ENCODE measurements around the gene HCN1. TPM values are rescaled to one million over a fixed set of nuclear protein-coding genes. Genes with fewer than 3 reads are reported as not detected.

Gene HCN1
- total and polyA plus RNA-seq, 2 of the 4 experiments (the other 2 are of a cell fraction) = not detected

- Histone ChIP-seq H3K4me3 (ENCODE audit: insufficient read depth, low read depth, low read length) (no peak overlapping the region), H3K27ac (ENCODE audit: insufficient read depth, low read length) (no peak overlapping the region), H2AK5ac (ENCODE audit: low read depth, low read length) (no peak overlapping the region), H4K5ac (ENCODE audit: low read depth, low read length) (no peak overlapping the region), H3K4me2 (ENCODE audit: low read depth, low read length) (no peak overlapping the region), H2AK9ac (replicated peaks; ENCODE audit: low read depth, low read length, poor library complexity) (no peak overlapping the region), H2BK5ac (ENCODE audit: low read depth, low read length, poor library complexity, severe bottlenecking) (no peak overlapping the region), H2BK15ac (ENCODE audit: low read depth, low read length) (no peak overlapping the region), H4K91ac (ENCODE audit: insufficient read depth, low read depth, low read length) (no peak overlapping the region), H3K27me3 (ENCODE audit: control insufficient read depth, insufficient read depth, low read length) (no peaks in the 10 kb centered on the region), H3K18ac (ENCODE audit: low read depth, low read length) (no peak overlapping the region), H3K9me1 (ENCODE audit: insufficient read depth, low read length) (no peaks in the 10 kb centered on the region), H2BK20ac (ENCODE audit: low read depth, low read length) (no peak overlapping the region), H3K4ac (ENCODE audit: low read depth, low read length) (no peak overlapping the region), H4K8ac (ENCODE audit: low read depth in 2 of 2, low read length in 2 of 2) (no peak overlapping the region), H3K9ac (ENCODE audit: low read depth, low read length) (no peak overlapping the region), H3K79me1 (ENCODE audit: low read depth in 1 of 2, low read length in 2 of 2) (no peaks in the 10 kb centered on the region), H3K36me3 (ENCODE audit: control insufficient read depth, insufficient read depth, low read length) (no peaks in the 10 kb centered on the region), H3K4me1 (ENCODE audit: control insufficient read depth, insufficient read depth, low read length) (no peaks in the 10 kb centered on the region), H3K14ac (replicated peaks; ENCODE audit: low read depth, low read length) (no peak overlapping the region), H3K9me3 (ENCODE audit: control insufficient read depth, insufficient read depth, low read length) (0 out of 2 replicates have a peak, but pooled peaks cover 2% of the 10 kb centered on the region), H3K56ac (ENCODE audit: extremely low read depth, insufficient read depth, low read length) (no peak overlapping the region), H2AFZ (replicated peaks; ENCODE audit: low read length, poor library complexity) (no peak overlapping the region), H3K23ac (ENCODE audit: low read depth, low read length) (no peak overlapping the region), H4K20me1 (ENCODE audit: insufficient read depth, low read length) (no peaks in the 10 kb centered on the region), H2BK120ac (ENCODE audit: low read depth, low read length) (no peak overlapping the region; the same call in 1 of the 2 replicates)
- CTCF ChIA-PET = no interaction called here
- dilution Hi-C loops (cut with HindIII; ENCODE audit: low sequenced_read_pairs, unreplicated experiment) (no loop called here), intact Hi-C loops (cut with micrococcal nuclease) (no loop called here), in situ Hi-C loops (cut with MboI; ENCODE audit: low sequenced_read_pairs) (no loop called here)
- TF ChIP-seq MAZ (IDR thresholded peaks at IDR 0.05; ENCODE audit: borderline replicate concordance, low read depth, low read length) (no peak), CTCF (conservative IDR thresholded peaks at IDR 0.05; ENCODE audit: low read depth, low read length) (no peak), MAFK (IDR thresholded peaks at IDR 0.05; ENCODE audit: low read depth, low read length) (no peak), RAD21 (IDR thresholded peaks at IDR 0.05; ENCODE audit: low read length) (no peak), MXI1 (IDR thresholded peaks at IDR 0.05; ENCODE audit: borderline replicate concordance, low read depth, low read length) (no peak), NFE2L2 (IDR thresholded peaks at IDR 0.05; ENCODE audit: low read depth, low read length) (no peak), FOS (IDR thresholded peaks at IDR 0.05; ENCODE audit: low read depth, low read length) (no peak), CHD1 (IDR thresholded peaks at IDR 0.05; ENCODE audit: low read depth, low read length) (no peak), RFX5 (IDR thresholded peaks at IDR 0.05; ENCODE audit: low read depth, low read length) (no peak), ELK1 (IDR thresholded peaks at IDR 0.05; ENCODE audit: borderline replicate concordance, low read depth, low read length) (no peak), POLR2A (IDR thresholded peaks at IDR 0.05; ENCODE audit: low read depth, low read length) (no peak), USF2 (IDR thresholded peaks at IDR 0.05; ENCODE audit: low read depth, low read length) (no peak)
- POLR2A ChIA-PET (ENCODE audit: unreplicated experiment) = interaction anchor here (0.6 kb wide), 1 partner anchor 54 kb away, joined by 3 read pairs; no protein-coding TSS in a partner anchor
- peak; percentile 68 for DNase-seq
- no peak; the same call in 1 of the 2 replicates for ATAC-seq (ENCODE audit: low read depth)
- BruUV-seq (replicated peaks) = no TSS peak
- WGBS, 2 experiments (ENCODE audit: extremely low coverage in 2 of 2, insufficient read length in 1 of 2) = 100% methylated on average over 1 of the region's 6 CpGs; no CpG with 5 or more reads in 1 of the 2 experiments
Measured at GRCh38 chr5:45385321-45386058, 310.7 kb downstream of the HCN1 start.

Measured in IMR-90 (cell line).